ENCODE data around the gene RASSF7. TPM values are rescaled to one million over a fixed set of nuclear protein-coding genes. Genes with fewer than 3 reads are reported as not detected.

Gene RASSF7
- total and polyA plus RNA-seq, 2 donors (not counting 1 experiment from before 2014, with no cell fraction given) = 29.8 to 89.3 TPM

GRCh38 chr11:529728-530411, 30.9 kb upstream of the RASSF7 start:
- Histone ChIP-seq H3K9ac (ENCODE audit: low read length) (no peak overlapping the region), H2AFZ (ENCODE audit: insufficient read depth, low read depth, low read length, poor library complexity, severe bottlenecking) (no peak overlapping the region), H3K27me3 (replicated peaks in 1 of 4; ENCODE audit: control extremely low read depth in 1 of 4, control insufficient read depth in 3 of 4, insufficient read depth in 4 of 4, low read length in 3 of 4) (no peaks in the 10 kb centered on the region), H3K27ac (ENCODE audit: low read length in 2 of 2) (no peak overlapping the region), H3K4me2 (replicated peaks; ENCODE audit: low read depth, low read length, poor library complexity, severe bottlenecking) (no peak overlapping the region), H3K36me3 (replicated peaks in 1 of 2; ENCODE audit: control extremely low read depth in 1 of 2, control insufficient read depth in 1 of 2, extremely low read depth in 1 of 2, insufficient read depth in 2 of 2, low read length in 1 of 2) (peaks cover 0 to 25% of the 10 kb centered on the region in 2 experiments), H3K79me2 (ENCODE audit: control insufficient read depth, insufficient read depth, low read length) (peaks cover 14% of the 10 kb centered on the region), H3K9me3 (ENCODE audit: control extremely low read depth in 1 of 3, control insufficient read depth in 2 of 3, insufficient read depth in 1 of 3, low read length in 2 of 3) (no peaks in the 10 kb centered on the region), H3K4me1 (ENCODE audit: control insufficient read depth in 2 of 2, insufficient read depth in 2 of 2, low read length in 2 of 2) (peaks cover 5 to 10% of the 10 kb centered on the region in 2 donors), H3K4me3 (ENCODE audit: control extremely low read depth in 1 of 5, extremely low read depth in 1 of 5, insufficient read depth in 1 of 5, low read depth in 2 of 5, low read length in 4 of 5) (no peak overlapping the region), H4K20me1 (ENCODE audit: control insufficient read depth, insufficient read depth, low read length, poor library complexity, severe bottlenecking) (peaks cover 36% of the 10 kb centered on the region)
- H3K4me1 Mint-ChIP-seq = peaks cover 3% of the 10 kb centered on the region
- CTCF ChIA-PET = interaction anchor here (1.0 kb wide), 1 partner anchor 11 kb away, joined by 3 read pairs; no protein-coding TSS in a partner anchor
- 96% methylated on average over 18 of the region's 18 CpGs for WGBS (ENCODE audit: insufficient coverage)
- intact Hi-C loops (cut with micrococcal nuclease) = no loop called here
- POLR2A ChIA-PET = no interaction called here
- TF ChIP-seq CTCF (IDR thresholded peaks at IDR 0.05) (no peak), EZH2 (IDR thresholded peaks at IDR 0.05; ENCODE audit: borderline replicate concordance, insufficient read depth, low read depth, low read length, poor library complexity, severe bottlenecking) (no peak)
- H3K27me3 Mint-ChIP-seq = no peaks in the 10 kb centered on the region
- peak; percentile 20 for DNase-seq
- ATAC-seq (ENCODE audit: low read depth) = no peak
- no peaks in the 10 kb centered on the region for H3K9me3 Mint-ChIP-seq (ENCODE audit: insufficient read depth)
- H3K27ac Mint-ChIP-seq = no peak overlapping the region
- H3K4me3 Mint-ChIP-seq = no peak overlapping the region

All from B cell (primary cell).